AG09309 (cell line): ENCODE measurements around the gene CDH4.

Experiments
- DNase-seq: peaks from one replicate; pipeline ENCODE4 v3.0.0-alpha.2; 2010; ENCODE audit warnings: low read depth
- H3K4me3 ChIP-seq: 2 replicates; pipeline ENCODE4 v1.5.1; 2011; ENCODE audit warnings: mild to moderate bottlenecking, low read depth, low read length, moderate library complexity; ENCODE audit not compliant: control insufficient read depth
- CTCF ChIP-seq: IDR thresholded peaks from 2 replicates; pipeline ENCODE4 v1.5.1; 2011; ENCODE audit warnings: mild to moderate bottlenecking, low read depth, low read length, inconsistent platforms; ENCODE audit not compliant: insufficient read depth, control insufficient read depth; ENCODE audit errors: missing control alignments

The CDH4 gene

GRCh38 chr20:61570646-61571195 lies 318.7 kb downstream of the CDH4 start:
- H3K4me3 ChIP-seq, result no peak overlapping the region
- DNase-seq, result no peak
- TF ChIP-seq CTCF, result no peak

GRCh38 chr20:61571221-61571620 lies 319.2 kb downstream of the CDH4 start:
- DNase-seq, result no peak
- H3K4me3 ChIP-seq, result no peak overlapping the region
- TF ChIP-seq CTCF, result no peak

- H3K4me3 ChIP-seq, result no peak overlapping the region
- TF ChIP-seq CTCF, result no peak
- DNase-seq, result no peak
Measured at GRCh38 chr20:61571916-61572711, 320.1 kb downstream of the CDH4 start.

- no peak overlapping the region for H3K4me3 ChIP-seq
- DNase-seq, result no peak
- no peak for TF ChIP-seq CTCF
Measured at GRCh38 chr20:61572789-61573188, 320.7 kb downstream of the CDH4 start.

- no peak overlapping the region for H3K4me3 ChIP-seq
- TF ChIP-seq CTCF, result no peak
- no peak for DNase-seq
Measured at GRCh38 chr20:61573415-61574305, 321.6 kb downstream of the CDH4 start.

- no peak for DNase-seq
- TF ChIP-seq CTCF, result no peak
- no peak overlapping the region for H3K4me3 ChIP-seq
Measured at GRCh38 chr20:61575151-61575937, 323.3 kb downstream of the CDH4 start.
